GM12874 (cell line): Measurements from ENCODE around the gene NSMF.

Experiments
- TF ChIP-seq, protein P1 (sequence below): IDR thresholded peaks from 2 replicates; pipeline ENCODE4 v1.5.1; 2011; ENCODE audit warnings: low read depth, mild to moderate bottlenecking, control low read depth, low read length, moderate library complexity; ENCODE audit not compliant: insufficient read depth

Gene NSMF

DNA sequence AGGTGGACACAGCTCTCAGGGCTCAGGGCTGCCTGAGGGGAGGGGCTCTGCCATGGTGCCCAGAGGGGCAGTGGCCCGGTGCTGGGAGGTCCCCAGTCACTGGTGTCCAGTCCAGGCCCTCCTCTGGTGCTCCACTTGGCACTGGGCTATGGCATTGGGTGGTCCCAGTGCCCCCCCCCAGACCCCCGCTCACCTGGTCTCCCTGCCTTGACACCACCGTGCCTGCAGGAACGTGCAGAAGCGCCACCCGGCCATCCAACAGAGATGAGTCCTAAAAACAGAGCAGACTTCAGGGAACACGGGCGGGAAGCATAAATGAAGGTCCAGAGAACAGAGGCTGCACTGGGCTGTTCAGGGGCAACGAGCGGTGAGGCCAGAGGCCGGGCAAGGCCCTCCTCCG is 42.3 kb upstream of the NSMF start:
- TF ChIP-seq, protein P1, sequence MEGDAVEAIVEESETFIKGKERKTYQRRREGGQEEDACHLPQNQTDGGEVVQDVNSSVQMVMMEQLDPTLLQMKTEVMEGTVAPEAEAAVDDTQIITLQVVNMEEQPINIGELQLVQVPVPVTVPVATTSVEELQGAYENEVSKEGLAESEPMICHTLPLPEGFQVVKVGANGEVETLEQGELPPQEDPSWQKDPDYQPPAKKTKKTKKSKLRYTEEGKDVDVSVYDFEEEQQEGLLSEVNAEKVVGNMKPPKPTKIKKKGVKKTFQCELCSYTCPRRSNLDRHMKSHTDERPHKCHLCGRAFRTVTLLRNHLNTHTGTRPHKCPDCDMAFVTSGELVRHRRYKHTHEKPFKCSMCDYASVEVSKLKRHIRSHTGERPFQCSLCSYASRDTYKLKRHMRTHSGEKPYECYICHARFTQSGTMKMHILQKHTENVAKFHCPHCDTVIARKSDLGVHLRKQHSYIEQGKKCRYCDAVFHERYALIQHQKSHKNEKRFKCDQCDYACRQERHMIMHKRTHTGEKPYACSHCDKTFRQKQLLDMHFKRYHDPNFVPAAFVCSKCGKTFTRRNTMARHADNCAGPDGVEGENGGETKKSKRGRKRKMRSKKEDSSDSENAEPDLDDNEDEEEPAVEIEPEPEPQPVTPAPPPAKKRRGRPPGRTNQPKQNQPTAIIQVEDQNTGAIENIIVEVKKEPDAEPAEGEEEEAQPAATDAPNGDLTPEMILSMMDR: no peak

DNA sequence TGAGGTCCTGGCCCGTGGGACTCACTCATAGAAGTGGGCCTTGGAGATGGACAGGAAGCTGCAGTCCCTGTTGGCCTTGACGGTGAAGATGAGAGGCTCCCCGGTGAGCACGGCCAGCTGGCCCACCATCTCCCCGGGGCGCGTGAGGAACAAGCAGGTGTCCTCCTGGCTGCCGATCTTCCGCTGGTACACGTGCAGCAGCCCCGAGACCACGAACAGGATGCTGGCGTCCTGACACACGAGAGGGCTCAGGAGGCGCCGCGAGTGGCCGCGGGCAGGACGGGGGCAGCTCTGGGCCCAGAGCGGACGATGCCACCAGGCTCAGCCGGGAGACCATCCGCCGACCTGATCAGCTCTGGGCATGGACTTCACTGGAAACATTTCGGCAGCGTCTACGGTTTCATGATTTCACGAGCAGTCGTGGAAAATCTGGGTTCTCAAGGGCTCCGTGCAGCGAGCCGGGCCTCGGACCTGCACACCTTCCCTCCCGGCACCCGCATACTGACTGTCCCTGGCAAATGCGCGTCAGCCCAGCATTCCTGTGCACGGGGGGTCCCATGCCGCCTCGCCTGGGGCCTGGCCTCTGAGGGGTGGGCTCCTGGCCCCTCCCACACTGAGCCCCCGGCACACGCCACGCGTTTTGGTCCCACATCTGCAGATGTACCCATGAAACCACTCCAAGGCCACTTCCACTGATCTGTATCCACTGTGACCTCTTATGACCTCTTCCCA is 41.7 kb upstream of the NSMF start:
- TF ChIP-seq, protein P1: no peak

DNA sequence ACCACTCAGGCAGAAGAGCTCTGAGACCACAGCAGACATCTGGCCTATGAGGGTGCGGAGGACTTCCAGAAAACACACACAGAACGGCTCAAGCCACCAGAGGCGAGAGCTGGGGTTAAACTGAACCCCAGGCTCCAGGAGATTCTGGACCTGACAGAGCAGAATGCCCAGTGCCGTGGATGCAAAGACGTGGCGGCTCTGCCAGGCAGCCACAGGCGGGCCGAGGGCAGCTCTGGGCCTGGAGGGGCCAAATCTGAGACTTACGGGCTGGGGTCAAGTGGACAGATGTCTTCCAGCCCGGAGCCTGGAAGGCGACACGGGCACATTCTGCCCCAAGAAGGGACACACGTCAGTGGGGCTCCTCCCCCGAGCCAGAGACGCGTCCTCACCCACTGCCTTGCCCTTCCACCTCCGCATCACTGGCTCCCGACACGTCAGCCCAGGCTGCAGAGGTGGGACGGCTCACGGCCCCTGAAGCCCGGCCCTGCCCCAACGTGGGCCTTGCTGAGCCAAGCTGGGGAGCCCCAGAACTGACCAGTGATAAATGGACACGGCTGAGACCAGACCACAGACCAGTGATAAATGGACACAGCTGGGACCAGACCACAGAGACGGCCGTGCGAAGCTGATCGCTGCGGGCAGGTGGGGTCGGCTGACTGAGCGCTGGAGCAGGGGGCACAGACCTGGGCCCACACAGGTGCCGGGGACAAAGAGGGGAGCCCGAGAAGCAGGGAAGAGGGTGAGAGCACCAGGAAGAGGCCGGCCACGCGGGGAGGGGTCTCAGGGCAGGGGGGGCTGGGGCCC is 40.9 kb upstream of the NSMF start:
- TF ChIP-seq, protein P1: no peak

DNA sequence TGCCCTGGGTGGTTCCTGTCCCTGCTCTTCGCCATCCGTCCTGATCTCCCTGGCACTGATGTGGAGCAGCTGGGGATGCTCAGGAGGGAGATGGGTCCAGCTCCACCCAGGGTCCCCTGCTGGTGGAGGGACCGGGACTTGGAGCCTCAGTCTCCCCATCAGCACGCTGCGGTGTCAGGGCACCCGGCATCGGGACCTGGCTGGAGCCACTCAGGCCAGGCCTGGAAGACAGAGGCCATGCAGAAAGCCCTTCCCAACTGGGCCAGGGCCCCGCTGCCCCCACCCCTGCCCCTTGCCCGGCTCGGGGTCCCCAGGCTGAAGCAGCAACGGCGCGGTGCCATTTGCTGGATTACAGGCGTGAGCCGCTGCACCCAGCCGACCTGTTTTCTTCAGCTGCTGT is 40.3 kb upstream of the NSMF start:
- TF ChIP-seq, protein P1: no peak

DNA sequence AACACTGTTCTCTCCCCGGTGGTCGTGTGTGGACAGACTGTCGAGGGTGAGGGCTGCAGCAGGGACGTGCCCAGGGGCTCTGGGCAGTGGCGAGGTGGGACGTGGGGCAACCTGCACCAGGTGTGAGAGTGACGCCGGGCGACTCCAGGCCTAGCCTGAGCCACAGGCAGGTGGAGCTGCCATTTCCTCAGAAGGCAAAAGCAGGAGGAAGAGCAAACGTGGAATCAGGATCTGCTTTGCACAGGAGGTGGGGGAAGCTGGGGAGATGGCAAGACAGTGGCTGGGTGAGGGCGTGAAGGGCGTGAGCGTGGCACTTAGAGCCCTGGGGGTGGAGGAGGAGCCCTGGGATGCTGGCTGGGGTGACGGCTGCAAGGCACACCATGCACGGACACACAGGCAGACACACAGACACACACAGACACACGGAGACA is 39.6 kb upstream of the NSMF start:
- TF ChIP-seq, protein P1: no peak

DNA sequence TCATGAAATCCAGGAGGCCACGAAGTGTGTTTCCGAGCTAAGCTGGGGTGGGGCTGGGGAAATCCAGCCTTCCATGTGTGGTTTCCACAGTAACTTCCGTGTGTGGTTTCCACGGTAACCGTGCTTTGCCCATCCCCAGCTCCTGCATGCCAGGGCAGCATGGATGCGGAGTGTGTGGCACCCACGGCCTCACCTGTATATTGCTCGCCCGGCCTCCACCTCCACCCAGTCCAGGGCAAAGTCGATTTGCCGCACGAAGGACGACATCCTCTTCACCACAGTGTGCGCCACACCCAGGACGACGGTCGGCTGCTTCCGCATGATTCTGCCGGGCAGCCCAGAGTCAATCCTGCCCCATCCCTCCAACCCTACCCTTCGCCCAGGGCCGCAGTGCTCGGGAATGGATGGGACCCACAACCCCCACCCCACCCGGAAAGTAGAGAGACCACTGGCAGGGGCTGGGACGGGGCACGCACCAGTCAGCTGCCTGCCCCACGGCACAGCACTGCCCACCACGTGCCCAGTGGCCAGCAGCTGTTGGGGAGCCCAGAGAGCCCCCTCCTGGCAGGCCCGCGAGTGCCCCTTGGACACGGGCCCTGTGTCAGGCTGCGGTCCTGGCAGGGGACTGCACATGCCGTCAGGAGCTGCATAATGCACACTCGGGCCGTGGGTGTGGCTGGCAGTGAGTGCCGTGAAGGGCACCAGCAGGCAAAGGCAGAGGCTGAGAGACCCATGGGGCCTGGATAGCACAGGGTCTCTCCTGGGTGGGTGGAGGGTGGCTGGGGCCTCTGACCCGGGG is 39.0 kb upstream of the NSMF start:
- TF ChIP-seq, protein P1: no peak

DNA sequence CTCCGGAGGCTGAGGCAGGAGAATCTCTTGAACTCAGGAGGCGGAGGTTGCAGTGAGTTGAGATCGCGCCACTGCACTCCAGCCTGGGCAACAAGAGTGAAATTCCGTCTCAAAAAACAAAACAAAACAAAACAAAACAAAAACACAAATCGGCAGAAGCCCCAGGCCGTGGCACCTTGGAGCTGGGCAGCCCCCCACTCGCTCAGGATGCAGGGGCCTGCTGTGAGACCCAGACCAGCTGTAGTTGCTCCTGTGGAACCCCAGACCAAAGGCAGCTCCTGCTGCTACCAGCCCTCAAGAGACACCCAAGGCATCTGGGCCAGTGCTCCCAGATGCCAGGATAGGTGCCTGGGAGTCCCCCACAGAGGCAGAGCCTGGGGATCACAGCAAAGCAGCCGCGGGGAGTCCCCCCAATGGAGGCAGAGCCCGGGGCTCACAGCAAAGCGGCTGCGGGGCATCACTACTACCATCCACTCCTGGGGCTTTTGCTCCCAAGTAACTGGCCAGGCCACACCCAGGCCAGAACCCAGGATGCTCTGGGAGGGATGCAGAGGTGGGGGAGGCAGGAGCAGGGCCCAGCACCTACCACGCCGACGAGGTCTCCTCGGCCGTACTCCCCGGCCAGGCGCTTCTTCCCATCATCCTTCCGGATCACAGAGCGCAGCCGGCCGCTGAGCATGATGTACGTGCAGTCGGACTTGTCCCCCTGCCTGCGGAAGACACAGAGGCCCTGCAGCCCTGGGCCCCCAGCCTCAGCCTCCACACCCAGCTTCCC is 37.7 kb upstream of the NSMF start:
- TF ChIP-seq, protein P1: no peak
